Osteocyte (in vitro differentiated cells): ENCODE measurements around the gene ANKFN1. TPM values are rescaled to one million over a fixed set of nuclear protein-coding genes. Genes with fewer than 3 reads are reported as not detected.

Source experiments
- DNase-seq: peaks from one replicate; pipeline ENCODE4 v3.0.0; 2021; ENCODE audit warnings: mixed read lengths; ENCODE audit not compliant: unreplicated experiment; ENCODE audit errors: extremely low spot score
- H3K27ac Mint-ChIP-seq: one replicate; pipeline ENCODE4 v1.8.0; 2021; ENCODE audit warnings: mild to moderate bottlenecking, mixed read lengths; ENCODE audit not compliant: unreplicated experiment
- H3K27me3 Mint-ChIP-seq: one replicate; pipeline ENCODE4 v1.8.0; 2021; ENCODE audit warnings: mixed read lengths; ENCODE audit not compliant: unreplicated experiment
- H3K36me3 Mint-ChIP-seq: one replicate; pipeline ENCODE4 v1.8.0; 2021; ENCODE audit warnings: mixed read lengths; ENCODE audit not compliant: unreplicated experiment
- H3K4me1 Mint-ChIP-seq: one replicate; pipeline ENCODE4 v1.8.0; 2021; ENCODE audit warnings: mixed read lengths; ENCODE audit not compliant: unreplicated experiment
- H3K4me3 Mint-ChIP-seq: one replicate; pipeline ENCODE4 v1.8.0; 2021; ENCODE audit warnings: mild to moderate bottlenecking, moderate library complexity, mixed read lengths; ENCODE audit not compliant: unreplicated experiment
- H3K9me3 Mint-ChIP-seq: one replicate; pipeline ENCODE4 v1.8.0; 2021; ENCODE audit warnings: mixed read lengths; ENCODE audit not compliant: unreplicated experiment
- CTCF ChIP-seq: fragments of 200-600 bp; sonication (generic); IDR thresholded peaks from 2 replicates; pipeline ENCODE4 v1.5.0; 2021; ENCODE audit warnings: antibody characterized with exemption, mild to moderate bottlenecking, moderate library complexity
- total RNA-seq: library from RNA; stranded (reverse); gene quantifications from 2 replicates; pipeline ENCODE4 v1.2.1, GENCODE V29; 2021

The ANKFN1 gene
- total RNA-seq, 1 donor from 2014 or later, result not detected

- H3K36me3 Mint-ChIP-seq, result no peaks in the 10 kb centered on the region
- H3K4me1 Mint-ChIP-seq, result no peaks in the 10 kb centered on the region
- H3K9me3 Mint-ChIP-seq, result peaks cover 14% of the 10 kb centered on the region
- no peak for TF ChIP-seq CTCF
- DNase-seq, result no peak
- no peaks in the 10 kb centered on the region for H3K27me3 Mint-ChIP-seq
- H3K4me3 Mint-ChIP-seq, result no peak overlapping the region
- H3K27ac Mint-ChIP-seq, result no peak overlapping the region
Observed at GRCh38 chr17:56471696-56472095, 318.4 kb downstream of the ANKFN1 start.

GRCh38 chr17:56475116-56475515 lies 321.8 kb downstream of the ANKFN1 start:
- no peak for TF ChIP-seq CTCF
- no peak overlapping the region for H3K4me3 Mint-ChIP-seq
- H3K36me3 Mint-ChIP-seq, result no peaks in the 10 kb centered on the region
- no peaks in the 10 kb centered on the region for H3K27me3 Mint-ChIP-seq
- no peaks in the 10 kb centered on the region for H3K4me1 Mint-ChIP-seq
- no peak for DNase-seq
- no peak overlapping the region for H3K27ac Mint-ChIP-seq
- H3K9me3 Mint-ChIP-seq, result peaks cover 14% of the 10 kb centered on the region

DNA sequence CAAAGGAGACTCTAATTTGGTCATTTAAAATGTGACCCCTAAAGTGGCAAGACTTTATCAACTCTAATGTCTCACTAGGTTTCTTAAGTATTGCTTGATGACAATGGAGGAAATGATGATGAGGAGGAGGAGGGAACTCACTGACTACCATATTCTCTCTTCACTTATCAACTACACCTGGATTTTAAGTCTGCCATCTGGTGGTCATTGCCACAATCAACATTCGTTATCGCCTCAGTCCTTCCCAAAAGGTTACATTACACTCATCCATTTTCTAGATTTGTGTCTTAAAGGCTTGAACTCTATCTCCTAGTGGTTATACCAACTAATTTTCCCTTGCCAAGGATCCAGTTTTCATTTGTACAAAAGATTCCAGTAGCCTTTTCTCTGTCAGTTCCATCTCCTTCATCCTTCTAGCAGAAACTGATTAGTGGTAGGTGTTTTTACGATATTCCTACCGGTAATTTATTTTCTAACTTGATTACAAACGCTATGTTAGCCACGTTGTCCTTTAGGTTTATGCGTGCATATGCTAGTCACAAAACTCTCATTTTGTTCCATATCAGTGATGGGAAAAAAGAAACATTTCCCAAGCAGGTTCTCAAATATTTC lies 325.7 kb downstream of the ANKFN1 start:
- no peak overlapping the region for H3K27ac Mint-ChIP-seq
- no peaks in the 10 kb centered on the region for H3K36me3 Mint-ChIP-seq
- DNase-seq, result no peak
- peak; percentile 47 for TF ChIP-seq CTCF
- H3K9me3 Mint-ChIP-seq, result no peaks in the 10 kb centered on the region
- H3K4me1 Mint-ChIP-seq, result no peaks in the 10 kb centered on the region
- no peak overlapping the region for H3K4me3 Mint-ChIP-seq
- H3K27me3 Mint-ChIP-seq, result peaks cover 2% of the 10 kb centered on the region

GRCh38 chr17:56480501-56480900 lies 327.2 kb downstream of the ANKFN1 start:
- Mint-ChIP-seq H3K27me3 (peaks cover 2% of the 10 kb centered on the region), H3K36me3 (no peaks in the 10 kb centered on the region), H3K27ac (no peak overlapping the region), H3K9me3 (no peaks in the 10 kb centered on the region), H3K4me1 (no peaks in the 10 kb centered on the region), H3K4me3 (no peak overlapping the region)
- TF ChIP-seq CTCF, result no peak
- DNase-seq, result no peak

GRCh38 chr17:56481659-56482058 lies 328.4 kb downstream of the ANKFN1 start:
- Mint-ChIP-seq H3K4me1 (no peaks in the 10 kb centered on the region), H3K27me3 (peaks cover 2% of the 10 kb centered on the region), H3K9me3 (no peaks in the 10 kb centered on the region), H3K4me3 (no peak overlapping the region), H3K27ac (no peak overlapping the region), H3K36me3 (no peaks in the 10 kb centered on the region)
- TF ChIP-seq CTCF, result no peak
- no peak for DNase-seq
